Globus pallidus (tissue), 1 donor: ENCODE measurements around the gene POU2AF1.

ENCODE experiments used
- DNase-seq: peaks from one replicate; pipeline ENCODE4 v3.0.0-alpha.2; 2015; ENCODE audit warnings: low spot score

The POU2AF1 gene

DNA sequence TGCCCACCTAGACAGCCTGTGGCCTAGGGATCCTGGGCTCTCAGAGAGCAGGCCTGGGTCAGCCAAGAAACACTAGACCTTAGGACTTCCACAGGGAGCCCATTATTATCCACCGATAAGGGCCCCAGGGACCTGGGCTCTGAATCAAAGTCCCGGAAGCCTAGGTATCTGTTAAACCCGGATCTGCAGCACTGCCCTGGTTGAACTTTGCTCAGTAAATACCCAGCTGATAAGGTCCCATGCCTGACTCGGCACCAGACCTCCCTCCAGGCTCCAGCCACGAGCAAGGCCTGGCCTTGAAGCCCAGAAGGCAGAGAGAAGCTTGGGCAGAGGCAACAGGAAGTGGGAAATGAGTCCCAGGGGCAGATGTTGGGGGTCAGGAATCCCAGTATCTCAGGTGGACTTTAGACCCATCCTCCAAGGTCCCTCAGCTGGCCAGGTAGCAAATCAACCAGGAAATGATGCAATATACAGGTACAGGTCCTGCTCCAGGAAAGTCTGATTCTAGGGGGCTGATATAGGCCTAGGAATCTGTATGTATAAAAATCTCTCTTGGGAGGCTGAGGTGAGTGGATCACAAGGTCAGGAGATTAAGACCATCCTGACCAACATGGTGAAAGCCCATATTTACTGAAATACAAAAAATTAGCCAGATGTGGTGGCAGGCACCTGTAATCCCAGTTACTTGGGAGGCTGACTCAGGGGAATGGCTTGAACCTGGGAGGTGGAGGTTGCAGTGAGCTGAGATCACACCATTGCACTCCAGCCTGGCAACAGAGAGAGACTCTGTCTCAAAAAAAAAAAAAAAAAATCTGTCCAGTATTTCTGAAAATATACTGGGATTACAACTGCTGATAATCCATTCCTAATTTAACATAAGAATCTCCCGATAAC is 18.7 kb downstream of the POU2AF1 start:
- DNase-seq, result no peak

DNA sequence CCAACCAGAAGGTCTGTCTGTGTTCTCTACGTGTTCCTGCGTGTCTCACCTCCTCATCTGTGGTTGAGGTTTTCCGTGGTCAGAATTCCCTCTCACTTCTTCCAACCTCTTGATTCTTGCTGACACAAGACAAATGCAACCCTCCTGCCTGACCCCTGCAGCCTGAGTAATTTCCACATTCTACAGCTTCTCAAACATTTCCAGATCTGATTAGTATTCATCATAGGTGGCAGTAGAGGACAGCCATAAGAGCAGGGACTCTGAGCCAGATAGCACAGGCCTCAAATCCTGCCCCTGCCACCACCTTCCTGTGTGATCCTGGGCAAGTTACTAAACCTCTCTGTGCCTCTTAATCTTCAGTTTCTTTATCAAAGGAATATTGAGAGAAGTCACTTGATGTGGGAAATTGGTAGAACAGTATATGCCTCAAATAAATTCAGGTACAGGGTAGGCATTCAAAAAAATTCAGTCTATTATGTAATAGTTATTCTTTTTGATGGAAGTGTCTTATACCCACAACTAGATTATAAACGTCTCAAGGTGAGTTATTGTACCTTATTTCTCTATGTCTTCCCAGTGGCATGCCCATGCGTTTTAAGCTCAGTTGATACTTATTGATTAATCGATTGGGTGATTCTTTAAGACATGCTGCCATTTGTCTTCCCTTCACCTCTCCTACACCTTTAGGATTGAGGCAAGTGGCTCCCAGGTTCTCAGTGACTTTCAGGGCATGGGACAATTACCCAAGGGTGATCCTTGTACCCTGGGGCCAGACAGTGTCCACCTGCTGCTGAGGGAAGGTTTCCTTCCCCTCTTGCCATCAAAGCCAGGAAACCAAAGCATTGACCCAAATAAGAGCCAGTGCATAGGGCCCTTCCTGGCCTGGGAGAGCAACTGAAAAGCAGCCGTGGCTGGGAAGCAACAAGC is 19.6 kb downstream of the POU2AF1 start:
- DNase-seq, result no peak

DNA sequence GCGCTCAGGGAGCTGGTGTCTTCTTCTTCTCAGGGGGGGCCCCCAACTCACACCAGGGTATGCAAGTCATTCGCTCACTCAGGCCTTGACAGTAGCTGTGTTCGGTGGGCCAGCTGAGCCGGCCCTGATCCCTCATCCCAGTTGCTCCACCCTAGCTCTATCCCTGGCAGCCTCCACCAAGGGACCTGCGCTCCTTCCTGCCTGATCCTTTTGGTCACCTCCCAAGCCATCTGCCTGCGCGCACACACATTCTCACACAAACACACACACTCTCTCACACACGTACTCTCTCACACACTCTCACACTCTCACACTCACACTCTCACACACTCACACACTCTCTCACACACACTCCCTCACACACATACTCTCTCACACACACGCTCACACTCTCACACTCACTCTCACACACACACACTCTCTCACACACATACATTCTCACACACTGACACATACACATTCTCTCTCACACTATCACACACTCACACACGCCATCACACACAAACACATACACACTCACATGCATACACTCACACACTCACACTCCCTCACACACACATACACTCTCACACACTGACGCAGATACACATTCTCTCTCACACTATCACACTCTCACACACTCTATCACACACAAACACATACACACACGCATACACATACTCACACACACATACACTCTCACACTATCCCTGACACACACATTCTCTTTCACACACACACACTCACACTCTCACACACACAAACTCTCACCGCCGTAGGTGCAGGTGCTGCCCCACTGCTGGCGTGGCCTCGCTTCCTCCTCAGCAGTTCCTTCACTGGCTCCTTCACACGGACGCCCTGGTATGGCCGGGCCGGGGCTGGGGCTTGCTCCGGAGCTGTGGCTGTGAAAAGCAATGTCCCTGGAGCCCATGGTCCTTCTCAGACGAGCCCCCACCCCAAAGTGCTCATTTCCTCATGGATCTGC is 20.8 kb downstream of the POU2AF1 start:
- no peak for DNase-seq

DNA sequence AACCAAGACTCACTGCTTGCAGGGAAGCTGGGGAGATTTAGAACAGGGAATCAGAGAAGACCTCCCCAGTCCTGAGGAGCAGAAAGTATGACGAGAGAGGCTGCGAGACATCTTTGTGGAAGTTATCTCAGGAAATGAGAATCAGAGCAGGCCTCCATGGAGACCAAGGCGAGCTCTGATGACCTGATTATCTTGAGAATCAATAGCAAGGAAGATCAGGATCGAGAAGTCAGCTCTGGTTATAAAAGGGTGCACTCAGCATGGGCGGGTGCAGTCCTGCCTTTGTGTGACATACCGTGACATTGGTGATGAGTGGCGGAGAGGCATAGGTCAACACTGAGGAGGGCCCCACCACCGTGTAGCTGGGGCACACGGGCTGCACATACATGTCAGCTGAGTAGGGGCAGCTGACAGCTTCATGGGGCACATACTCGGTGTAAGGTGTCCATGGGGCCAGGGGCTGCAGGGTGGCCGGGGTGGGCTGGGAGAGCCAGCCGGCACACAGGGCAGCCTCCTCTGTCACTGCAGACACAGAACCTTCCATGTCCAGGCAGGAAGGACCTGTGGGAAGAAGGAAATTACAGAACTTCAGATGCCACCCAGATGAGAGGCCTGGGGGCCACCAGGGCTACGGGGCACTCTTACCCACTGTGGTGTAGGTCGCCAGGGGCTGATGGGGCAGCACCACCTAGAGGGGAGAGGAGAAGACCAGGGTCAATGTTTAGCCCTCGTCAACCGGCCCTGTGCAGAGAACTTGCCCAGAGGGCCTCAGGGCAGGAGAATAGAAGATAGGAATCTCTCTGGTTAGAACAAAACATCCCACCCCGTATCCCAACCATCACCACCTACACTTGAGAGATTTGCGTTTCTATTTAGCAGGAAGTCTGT is 21.7 kb downstream of the POU2AF1 start:
- DNase-seq, result no peak

DNA sequence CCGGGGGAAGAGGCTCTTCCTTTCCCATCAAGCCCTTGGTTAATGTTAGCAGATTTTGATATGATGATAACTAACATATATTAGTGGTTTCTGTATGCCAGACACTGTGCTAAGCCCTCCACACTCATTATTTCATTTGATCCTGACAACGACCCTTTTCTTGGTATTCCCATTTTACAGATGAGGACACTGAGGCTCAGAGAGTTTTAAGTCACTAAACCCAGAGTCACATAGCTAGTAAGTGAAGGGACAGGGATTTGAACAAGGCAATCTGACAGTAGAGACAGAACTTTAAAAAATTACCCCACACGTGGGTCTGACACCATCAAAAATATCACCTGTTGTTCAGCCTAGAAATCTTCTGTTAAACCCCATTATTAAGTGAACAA is 22.4 kb downstream of the POU2AF1 start:
- no peak for DNase-seq

DNA sequence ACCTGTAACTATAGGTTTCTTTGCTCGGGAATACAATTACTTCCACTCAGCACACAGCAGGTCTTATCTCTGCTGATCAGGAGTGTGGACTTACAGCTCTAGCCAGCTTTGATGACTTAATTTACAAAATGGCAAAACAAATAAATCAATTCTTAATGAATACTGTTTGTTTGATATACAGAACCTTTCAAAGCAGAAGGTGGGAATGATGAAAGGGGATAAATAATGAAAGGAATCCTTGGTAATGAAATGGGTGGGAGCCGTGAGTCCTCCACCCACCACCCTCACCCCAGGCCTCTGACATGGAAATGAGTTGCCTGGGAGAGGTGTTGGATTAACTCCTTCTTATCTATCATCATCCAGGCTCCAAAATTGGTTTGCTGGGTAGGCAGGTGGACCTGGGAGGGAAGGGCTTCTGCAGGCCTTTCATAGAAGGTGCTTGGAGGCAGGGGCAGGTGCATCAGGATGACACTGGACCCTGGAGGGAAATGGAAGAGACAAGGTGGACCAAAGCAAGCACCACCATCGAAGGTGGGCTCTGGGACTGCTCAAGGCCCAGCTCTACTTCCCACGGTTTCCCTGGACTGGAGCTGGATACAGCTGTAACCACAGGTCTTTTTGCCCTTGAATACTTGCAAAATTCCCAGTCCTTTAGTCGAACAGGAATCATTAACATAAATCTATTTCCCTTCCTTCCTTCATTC is 23.0 kb downstream of the POU2AF1 start:
- no peak for DNase-seq

DNA sequence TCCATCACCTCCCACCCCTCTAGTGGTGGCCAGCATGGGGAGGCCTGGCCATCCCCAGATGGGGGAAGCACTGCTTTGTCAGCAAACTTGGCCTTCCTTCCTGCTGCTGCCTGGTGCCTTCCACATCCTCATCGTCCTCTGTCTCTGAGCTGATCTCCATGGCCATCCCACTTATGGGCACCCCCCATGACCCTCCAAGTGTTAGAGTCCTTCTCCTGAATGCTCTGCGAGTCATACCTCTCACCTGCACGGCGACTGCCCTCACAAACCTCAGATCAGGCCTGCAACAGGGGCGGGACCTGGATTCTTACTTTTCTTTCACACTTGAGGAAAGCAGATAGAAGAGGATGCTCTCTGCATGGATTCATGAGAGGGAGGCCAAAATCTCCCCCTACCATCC is 24.0 kb downstream of the POU2AF1 start:
- DNase-seq, result no peak

DNA sequence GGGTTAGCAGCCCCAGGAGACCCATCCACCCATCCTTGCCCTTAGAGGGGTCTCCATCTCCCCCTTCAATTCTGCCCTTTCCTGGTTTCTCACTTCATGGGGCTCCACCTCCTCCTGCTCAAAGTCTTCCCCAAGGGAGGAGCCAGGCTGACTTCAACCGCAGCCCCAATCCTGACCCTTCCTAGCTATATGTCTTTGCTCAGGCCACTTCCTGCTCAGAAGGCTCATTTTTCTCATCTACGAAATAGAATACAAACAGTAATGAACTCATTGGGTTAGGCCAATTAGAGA is 24.5 kb downstream of the POU2AF1 start:
- no peak for DNase-seq

DNA sequence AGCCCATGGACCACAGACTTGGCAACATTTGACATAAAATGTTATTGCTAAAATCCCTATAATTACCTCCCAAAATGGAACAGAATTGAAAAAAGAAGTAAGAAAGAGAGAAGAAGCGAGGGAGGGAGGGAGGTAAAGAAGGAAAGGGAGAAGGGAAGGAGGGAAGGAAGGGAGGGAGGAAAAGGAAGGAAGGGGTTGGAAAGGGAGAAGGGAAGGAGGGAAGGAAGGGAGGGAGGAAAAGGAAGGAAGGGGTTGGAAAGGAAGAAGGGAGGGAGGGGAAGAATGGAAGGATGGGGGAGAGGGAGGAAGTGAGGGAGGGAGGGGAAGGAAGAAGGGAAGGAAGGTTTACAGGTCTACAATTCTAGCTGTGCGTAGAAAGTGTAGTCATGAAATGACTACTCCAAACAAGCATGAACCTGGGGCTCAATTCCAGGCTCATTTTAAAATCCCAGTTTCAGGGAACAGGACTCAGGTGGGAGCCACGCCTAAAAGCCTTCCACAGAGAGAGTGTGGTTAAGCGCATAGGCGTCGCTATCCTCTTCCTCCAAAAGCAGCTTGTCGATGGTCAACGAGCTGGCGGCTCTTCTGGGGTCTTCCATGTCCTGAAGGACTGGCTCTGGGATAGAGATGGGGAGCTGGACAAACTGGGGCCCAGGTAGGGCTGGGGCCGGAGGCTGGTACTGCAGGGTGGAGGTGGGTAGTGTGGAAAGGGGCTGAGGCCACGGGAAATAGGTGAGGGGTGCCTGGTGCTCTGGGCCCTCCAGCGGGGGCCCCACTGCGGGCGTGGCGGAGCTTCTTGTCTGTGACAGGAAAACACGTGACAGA is 25.1 kb downstream of the POU2AF1 start:
- no peak for DNase-seq

DNA sequence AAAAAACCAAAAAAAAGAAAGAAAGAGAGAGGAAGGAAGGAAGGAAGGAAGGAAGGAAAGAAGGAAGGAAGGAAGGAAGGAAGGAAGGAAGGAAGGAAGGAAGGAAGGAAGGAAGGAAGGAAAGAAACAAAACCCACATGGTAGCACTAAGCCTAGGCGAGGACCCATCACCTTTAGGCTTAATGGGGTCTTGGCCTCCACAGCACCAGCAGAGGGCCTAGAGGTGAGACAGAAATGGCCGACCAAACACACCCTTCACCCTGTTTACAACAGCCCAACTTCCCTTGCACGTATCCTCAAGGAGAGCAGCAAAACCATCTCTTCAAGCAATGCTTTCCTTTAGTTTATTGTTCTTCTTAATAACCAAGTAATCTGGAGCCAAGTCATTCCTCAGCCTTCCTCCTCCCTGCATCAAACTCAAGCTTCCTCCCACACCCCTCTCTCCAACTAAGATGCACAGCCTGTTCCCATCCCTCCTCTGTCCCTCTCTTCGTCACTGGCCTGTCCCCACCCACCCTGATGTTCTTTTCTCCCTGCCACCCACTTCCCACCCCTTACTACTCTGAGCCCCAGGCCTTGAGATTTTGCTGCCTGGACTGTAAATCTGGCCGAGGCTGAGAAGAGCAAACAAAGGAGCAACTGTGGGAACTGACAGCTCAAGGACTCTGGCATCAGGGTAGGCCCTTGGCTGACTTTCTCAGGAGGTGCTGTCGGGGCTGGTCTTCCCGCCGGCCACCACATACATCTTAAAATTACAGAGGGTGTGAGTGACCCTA is 26.0 kb downstream of the POU2AF1 start:
- no peak for DNase-seq

DNA sequence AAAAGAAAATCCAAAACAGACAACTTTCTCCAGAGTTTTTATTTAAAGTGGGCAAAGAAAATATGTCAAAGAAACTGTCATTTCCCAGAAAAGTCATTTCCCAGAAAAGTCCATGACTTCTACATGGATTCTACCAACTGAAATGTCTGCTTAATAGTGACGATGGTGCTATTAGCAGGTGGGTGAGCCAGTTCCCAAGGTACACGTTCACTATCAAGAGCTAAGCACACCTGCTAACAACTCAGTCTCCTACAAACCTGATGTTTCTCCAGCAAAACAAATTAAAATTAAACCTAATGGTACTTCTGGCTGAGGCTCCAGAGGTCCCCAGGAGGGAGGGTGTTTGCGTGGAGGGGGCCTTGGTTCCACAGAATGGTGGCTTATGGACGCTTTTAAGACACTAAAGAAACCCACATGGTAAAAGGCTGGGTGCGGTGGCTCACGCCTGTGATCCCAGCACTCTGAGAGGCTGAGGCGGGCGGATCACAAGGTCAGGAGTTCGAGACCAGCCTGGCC is 26.8 kb downstream of the POU2AF1 start:
- no peak for DNase-seq

DNA sequence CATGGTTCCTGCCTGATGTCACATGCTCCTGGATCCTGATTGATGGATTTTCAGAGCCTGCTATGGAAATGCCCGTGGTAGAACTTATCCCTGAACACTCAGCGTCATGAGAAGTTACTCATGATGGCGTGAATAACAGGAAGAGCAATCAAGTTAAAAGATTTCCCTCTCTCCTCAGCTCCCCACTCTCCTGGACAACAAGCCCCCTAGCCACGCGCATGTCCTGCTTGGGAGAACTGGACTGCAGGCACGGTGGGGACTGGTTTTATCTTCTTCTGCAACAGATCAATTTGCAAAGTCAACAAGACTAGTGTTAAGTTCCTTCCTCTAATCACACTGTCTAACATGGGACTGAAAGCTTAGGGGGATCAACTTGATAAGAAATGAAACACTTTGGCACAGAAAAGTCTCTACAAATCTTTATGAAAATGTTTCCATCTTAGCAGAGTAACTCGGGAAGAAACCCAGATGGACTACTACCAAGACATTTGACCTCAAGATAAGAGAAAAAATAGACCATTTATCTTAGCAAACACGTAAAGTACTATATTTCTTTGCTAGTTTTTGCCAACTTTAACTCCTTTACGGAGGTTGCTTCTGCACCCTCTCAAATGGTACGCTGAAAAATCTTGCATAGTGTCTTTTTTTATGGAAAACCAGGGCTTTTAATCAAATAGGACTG is 27.6 kb downstream of the POU2AF1 start:
- DNase-seq, result no peak

DNA sequence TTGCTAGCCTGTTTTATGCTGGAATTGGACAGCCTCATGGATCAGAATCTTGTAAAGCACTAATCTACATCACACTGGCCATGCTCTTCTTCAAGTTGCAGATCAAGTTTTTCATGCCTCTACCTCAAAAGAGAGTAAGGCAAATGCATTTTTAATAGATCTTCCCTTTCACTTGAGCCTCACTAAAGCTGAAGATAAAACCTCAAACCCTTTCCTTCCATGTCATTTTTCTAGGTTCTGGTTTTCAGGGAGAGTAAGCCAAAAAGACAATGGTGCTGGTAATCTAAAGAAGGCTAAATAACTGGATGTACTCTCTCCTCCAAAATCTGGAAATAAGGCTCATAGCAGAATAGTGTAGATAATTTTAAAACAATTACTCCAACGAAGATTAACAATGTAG is 28.3 kb downstream of the POU2AF1 start:
- no peak for DNase-seq

DNA sequence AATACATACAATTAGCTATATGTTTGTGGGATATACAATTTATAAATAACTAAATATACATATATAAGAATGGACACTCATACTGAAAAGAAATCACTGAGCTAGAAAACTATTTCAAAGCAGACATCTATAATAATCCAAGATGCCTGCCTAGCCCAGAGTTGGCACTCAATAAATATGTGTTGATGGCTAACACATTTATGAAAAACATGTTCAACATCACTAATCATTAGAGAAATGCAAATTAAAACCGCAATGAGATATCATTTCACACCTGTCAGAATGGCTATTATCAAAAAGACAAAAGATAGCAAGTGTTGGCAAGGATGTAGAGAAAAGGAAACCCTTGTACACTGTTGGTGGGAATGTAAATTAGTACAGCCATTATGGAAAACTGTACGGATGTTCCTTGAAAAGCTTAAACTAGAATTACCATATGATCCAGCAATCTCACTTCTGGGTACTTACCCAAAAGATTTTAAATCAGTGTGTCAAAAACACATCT is 29.8 kb downstream of the POU2AF1 start:
- no peak for DNase-seq

DNA sequence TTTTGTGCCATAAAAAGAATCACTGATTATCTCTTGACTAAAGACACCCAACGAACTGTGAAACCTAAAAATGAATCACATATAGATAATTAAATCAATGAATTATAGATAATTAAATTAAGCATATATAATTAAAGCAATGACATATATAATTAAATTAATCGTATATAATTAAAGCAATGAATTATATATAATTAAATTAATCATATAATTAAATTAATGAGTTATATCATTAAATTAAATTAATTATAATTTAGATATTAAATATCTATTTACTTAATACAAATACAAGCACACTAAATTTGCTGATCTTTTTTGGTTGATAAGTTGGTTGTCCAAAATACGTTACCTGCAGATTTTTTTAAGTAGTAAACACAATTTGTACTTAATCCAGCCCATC is 30.9 kb downstream of the POU2AF1 start:
- DNase-seq, result no peak

DNA sequence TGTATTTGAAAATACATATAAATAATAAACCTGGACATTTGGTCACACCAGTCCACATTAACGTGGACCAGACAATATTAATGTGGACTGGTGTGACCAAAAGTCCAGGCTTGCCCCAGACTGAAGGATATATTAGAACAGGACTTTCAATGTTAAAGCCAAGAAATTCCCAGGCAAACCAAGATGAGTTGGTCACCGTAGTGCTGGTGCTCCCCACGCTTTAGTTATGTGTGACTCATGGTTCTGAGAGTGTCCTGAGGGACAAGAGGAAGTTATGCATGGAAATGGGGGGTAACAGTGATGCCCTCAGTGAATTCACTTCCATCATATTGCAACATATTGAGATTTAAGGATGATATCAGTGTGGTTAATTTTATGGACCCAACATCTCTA is 31.4 kb downstream of the POU2AF1 start:
- DNase-seq, result no peak

DNA sequence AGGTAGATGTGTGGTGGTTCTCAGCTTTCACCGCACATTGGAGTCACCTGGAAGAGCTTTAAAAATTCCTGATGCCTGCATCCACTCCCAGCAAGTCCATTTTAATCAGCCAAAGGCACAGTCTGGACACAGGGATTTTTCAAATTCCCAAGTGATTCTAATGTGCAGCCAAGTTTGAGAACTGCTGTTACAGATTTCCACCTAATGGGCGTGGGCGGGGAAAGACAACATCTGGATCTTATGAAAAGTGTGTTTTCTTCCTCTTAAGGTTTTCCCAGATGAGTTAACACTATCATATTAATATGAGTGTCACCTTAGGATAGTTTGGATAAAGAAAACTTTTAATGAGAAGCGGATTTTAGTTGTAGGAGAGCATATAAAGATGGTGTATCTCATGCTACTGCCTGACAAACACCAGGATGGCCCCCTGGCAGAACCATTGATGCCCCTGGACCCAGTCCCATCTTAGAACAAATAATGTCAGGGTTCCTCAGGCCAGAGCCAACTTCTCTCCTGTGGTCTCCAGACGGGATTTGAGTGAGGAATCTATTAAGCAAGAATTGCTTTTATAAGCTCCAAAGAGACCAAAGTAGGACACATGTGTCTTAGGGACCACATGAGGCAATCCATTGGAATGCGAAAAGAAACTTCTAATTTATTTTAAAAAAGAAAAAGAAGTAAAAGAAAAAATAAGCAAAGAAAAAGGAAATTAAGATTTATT is 31.9 kb downstream of the POU2AF1 start:
- no peak for DNase-seq
